ENCODE results near the gene DDX4.

DDX4 gene

GRCh38 chr5:55864606-55865541, 127.0 kb downstream of the DDX4 start:
- in situ Hi-C loops (cut with HindIII; ENCODE audit: low sequenced_read_pairs) = no loop called here

DNA sequence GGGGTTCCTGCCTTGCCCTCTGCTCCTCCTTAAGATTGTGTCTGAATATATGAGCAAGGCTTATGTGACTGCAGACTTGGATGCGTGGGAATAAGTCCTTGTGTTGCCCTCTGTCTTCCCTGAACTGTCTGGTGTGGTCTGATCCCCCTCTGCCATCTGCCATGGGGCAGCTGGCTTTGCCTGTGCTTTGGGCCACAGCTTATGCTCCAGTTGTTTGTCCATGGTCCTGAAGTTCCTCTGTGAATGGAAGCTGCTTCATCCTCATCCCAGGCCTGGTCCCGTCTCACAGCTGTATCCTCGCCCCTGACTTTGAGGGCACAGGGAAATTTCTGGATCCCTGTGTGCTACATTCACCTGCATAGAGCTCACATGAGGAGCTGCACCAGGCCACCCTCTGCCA, 128.0 kb downstream of the DDX4 start:
- in situ Hi-C loops (cut with HindIII; ENCODE audit: low sequenced_read_pairs) = no loop called here

GRCh38 chr5:55866485-55866884, 128.6 kb downstream of the DDX4 start:
- in situ Hi-C loops (cut with HindIII; ENCODE audit: low sequenced_read_pairs) = no loop called here

All from endothelial cell of hepatic sinusoid (primary cell).